Adrenal gland (tissue), 5 donors: ENCODE results near the gene ANK3.

Source experiments
- POLR2A ChIP-seq, 2 donors: fragments of 450-650 bp; IDR thresholded peaks; one replicate each; pipeline ENCODE4 v1.6.1; 2017; ENCODE audit warnings: antibody characterized with exemption in 2 of 2, mild to moderate bottlenecking in 2 of 2, moderate library complexity in 1 of 2
- TF ChIP-seq, protein P1 (sequence below), 6 experiments: fragments of 450-650 bp in 4 of 6; fragments of 200-600 bp in 2 of 6; sonication (generic) in 1 of 6; IDR thresholded peaks; 1 replicate in 5 of 6; 2 replicates in 1 of 6; pipeline versions ENCODE4 v1.5.1 to v1.8.0; 2016 to 2021; ENCODE audit warnings: antibody characterized with exemption in 6 of 6, mild to moderate bottlenecking in 2 of 6, moderate library complexity in 1 of 6
- donor health status: DM: no; HTN: no; CAD: no.

DNA sequence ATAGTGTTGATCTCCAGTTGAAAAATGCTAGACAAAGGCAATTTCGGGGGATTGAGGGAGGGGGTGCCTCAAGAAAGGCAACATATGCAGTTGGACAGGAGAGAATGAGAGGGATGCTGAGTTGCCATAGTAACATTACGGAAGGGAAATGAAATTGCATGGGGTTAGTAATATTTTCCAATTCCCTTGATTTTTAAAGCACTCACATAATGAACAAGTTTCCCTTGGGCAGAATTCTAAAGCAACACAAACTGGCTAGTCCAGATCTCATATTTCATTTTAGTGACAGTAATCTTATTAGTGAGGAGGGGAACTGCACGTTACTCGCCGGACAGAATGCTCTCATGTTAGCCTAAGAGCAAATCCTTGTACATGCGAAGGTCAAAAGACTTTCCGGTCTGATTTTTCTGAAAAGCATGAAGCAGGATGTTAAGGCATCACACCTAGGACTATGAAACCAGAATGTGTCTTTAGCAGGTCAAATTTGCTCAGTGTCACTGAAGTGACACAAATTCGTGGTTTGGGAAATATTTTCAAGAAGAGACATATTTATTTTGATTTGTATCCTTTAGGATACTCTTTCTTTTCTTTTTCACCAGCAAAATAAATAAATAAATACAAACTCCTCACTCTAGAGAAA, 165.5 kb downstream of the ANK3 start:
- TF ChIP-seq, protein P1, sequence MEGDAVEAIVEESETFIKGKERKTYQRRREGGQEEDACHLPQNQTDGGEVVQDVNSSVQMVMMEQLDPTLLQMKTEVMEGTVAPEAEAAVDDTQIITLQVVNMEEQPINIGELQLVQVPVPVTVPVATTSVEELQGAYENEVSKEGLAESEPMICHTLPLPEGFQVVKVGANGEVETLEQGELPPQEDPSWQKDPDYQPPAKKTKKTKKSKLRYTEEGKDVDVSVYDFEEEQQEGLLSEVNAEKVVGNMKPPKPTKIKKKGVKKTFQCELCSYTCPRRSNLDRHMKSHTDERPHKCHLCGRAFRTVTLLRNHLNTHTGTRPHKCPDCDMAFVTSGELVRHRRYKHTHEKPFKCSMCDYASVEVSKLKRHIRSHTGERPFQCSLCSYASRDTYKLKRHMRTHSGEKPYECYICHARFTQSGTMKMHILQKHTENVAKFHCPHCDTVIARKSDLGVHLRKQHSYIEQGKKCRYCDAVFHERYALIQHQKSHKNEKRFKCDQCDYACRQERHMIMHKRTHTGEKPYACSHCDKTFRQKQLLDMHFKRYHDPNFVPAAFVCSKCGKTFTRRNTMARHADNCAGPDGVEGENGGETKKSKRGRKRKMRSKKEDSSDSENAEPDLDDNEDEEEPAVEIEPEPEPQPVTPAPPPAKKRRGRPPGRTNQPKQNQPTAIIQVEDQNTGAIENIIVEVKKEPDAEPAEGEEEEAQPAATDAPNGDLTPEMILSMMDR (IDR thresholded peaks at IDR 0.05): no peak
- no peak for TF ChIP-seq POLR2A (IDR thresholded peaks at IDR 0.05)
